Type B pancreatic cell (in vitro differentiated cells): ENCODE measurements around the gene C5orf58. TPM values are rescaled to one million over a fixed set of nuclear protein-coding genes. Genes with fewer than 3 reads are reported as not detected.

Experiments used
- DNase-seq: peaks from one replicate; pipeline ENCODE4 v3.0.0; 2021; ENCODE audit warnings: mixed read lengths; ENCODE audit not compliant: unreplicated experiment; ENCODE audit errors: extremely low spot score
- H3K27ac Mint-ChIP-seq: 2 replicates; pipeline ENCODE4 v1.8.0; 2021; ENCODE audit warnings: mild to moderate bottlenecking, mixed read lengths
- H3K27me3 Mint-ChIP-seq: 2 replicates; pipeline ENCODE4 v1.8.0; 2021; ENCODE audit warnings: mixed read lengths
- H3K36me3 Mint-ChIP-seq: 2 replicates; pipeline ENCODE4 v1.8.0; 2021; ENCODE audit warnings: mixed read lengths
- H3K4me1 Mint-ChIP-seq: one replicate; pipeline ENCODE4 v1.8.0; 2021; ENCODE audit warnings: mixed read lengths; ENCODE audit not compliant: unreplicated experiment
- H3K4me3 Mint-ChIP-seq: 2 replicates; pipeline ENCODE4 v1.8.0; 2021; ENCODE audit warnings: mild to moderate bottlenecking, mixed read lengths
- H3K9me3 Mint-ChIP-seq: 2 replicates; pipeline ENCODE4 v1.8.0; 2021; ENCODE audit warnings: mixed read lengths
- CTCF ChIP-seq: fragments of 200-600 bp; sonication (generic); conservative IDR thresholded peaks from 2 replicates; pipeline ENCODE4 v1.5.0; 2021; ENCODE audit warnings: antibody characterized with exemption, mild to moderate bottlenecking
- total RNA-seq: library from RNA; stranded (reverse); gene quantifications from 2 replicates; pipeline ENCODE4 v1.2.1, GENCODE V29; 2021; ENCODE audit warnings: low replicate concordance

Gene C5orf58
- total RNA-seq, 1 donor from 2014 or later, result not detected

- no peak for DNase-seq
- Mint-ChIP-seq H3K9me3 (no peaks in the 10 kb centered on the region), H3K4me1 (peaks cover 32% of the 10 kb centered on the region), H3K27me3 (peaks cover 41% of the 10 kb centered on the region), H3K4me3 (no peak overlapping the region), H3K27ac (no peak overlapping the region), H3K36me3 (no peaks in the 10 kb centered on the region)
- TF ChIP-seq CTCF, result no peak
These were observed 18.7 kb downstream of the C5orf58 start for GRCh38 chr5:170251462-170251861.

- no peaks in the 10 kb centered on the region for H3K9me3 Mint-ChIP-seq
- TF ChIP-seq CTCF, result no peak
- peaks cover 41% of the 10 kb centered on the region for H3K27me3 Mint-ChIP-seq
- no peak overlapping the region for H3K27ac Mint-ChIP-seq
- no peak overlapping the region for H3K4me3 Mint-ChIP-seq
- no peaks in the 10 kb centered on the region for H3K36me3 Mint-ChIP-seq
- peaks cover 34% of the 10 kb centered on the region for H3K4me1 Mint-ChIP-seq
- no peak for DNase-seq
These were observed 19.3 kb downstream of the C5orf58 start for GRCh38 chr5:170252109-170252508.

GRCh38 chr5:170252720-170253350, 20.1 kb downstream of the C5orf58 start:
- no peaks in the 10 kb centered on the region for H3K9me3 Mint-ChIP-seq
- H3K27ac Mint-ChIP-seq, result no peak overlapping the region
- no peak for DNase-seq
- peaks cover 29% of the 10 kb centered on the region for H3K4me1 Mint-ChIP-seq
- no peaks in the 10 kb centered on the region for H3K36me3 Mint-ChIP-seq
- peaks cover 41% of the 10 kb centered on the region for H3K27me3 Mint-ChIP-seq
- no peak for TF ChIP-seq CTCF
- no peak overlapping the region for H3K4me3 Mint-ChIP-seq

- Mint-ChIP-seq H3K27me3 (peaks cover 44% of the 10 kb centered on the region), H3K9me3 (no peaks in the 10 kb centered on the region), H3K27ac (no peak overlapping the region), H3K36me3 (no peaks in the 10 kb centered on the region), H3K4me1 (peaks cover 32% of the 10 kb centered on the region), H3K4me3 (no peak overlapping the region)
- TF ChIP-seq CTCF, result no peak
- no peak for DNase-seq
These were observed 21.3 kb downstream of the C5orf58 start for GRCh38 chr5:170254056-170254455.

- Mint-ChIP-seq H3K27me3 (peaks cover 35% of the 10 kb centered on the region), H3K27ac (no peak overlapping the region), H3K36me3 (no peaks in the 10 kb centered on the region), H3K9me3 (no peaks in the 10 kb centered on the region), H3K4me1 (peaks cover 28% of the 10 kb centered on the region), H3K4me3 (no peak overlapping the region)
- no peak for TF ChIP-seq CTCF
- no peak for DNase-seq
These were observed 23.8 kb downstream of the C5orf58 start for GRCh38 chr5:170256571-170256970.
